HG03135 (cell line): Measurements from ENCODE around the gene BTBD9.

ENCODE experiments used
- ATAC-seq: cut with Tn5 transposase; IDR thresholded peaks from one replicate; pipeline ENCODE4 v1.9.1; 2021; ENCODE audit warnings: mild to moderate bottlenecking, moderate library complexity; ENCODE audit not compliant: unreplicated experiment

The BTBD9 gene

GRCh38 chr6:38603496-38603895, 36.2 kb downstream of the BTBD9 start:
- no peak for ATAC-seq

DNA sequence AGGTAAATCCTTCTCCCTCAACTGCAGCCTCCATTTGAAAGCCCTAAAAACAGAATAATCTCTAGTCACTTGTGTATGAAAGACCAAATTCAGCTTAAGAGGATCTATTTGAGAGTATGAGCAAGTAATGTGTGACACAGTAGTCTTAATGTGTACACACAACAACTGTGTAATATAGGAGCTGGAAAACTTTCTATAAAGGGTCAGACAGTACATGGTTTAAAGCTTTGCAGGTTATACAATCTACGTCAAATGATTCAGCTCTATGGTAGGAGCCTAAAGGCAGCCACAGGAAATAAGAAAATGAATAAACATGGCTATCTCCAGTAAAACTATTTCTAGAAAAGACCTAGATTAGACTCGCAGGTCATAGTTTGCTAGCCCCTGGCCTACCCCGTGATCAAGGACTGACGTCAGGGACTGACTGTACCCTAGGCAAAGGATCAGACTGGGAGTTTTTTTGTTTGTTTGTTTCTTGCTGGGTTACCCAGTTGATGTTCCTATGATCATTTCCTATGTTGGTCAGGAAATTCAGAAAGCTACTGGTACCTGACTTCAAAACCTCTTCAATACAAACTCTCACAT, 39.7 kb downstream of the BTBD9 start:
- no peak for ATAC-seq

- ATAC-seq, result no peak
Measured at GRCh38 chr6:38599261-38599660, 40.5 kb downstream of the BTBD9 start.

- no peak for ATAC-seq
Measured at GRCh38 chr6:38593998-38594665, 45.6 kb downstream of the BTBD9 start.

DNA sequence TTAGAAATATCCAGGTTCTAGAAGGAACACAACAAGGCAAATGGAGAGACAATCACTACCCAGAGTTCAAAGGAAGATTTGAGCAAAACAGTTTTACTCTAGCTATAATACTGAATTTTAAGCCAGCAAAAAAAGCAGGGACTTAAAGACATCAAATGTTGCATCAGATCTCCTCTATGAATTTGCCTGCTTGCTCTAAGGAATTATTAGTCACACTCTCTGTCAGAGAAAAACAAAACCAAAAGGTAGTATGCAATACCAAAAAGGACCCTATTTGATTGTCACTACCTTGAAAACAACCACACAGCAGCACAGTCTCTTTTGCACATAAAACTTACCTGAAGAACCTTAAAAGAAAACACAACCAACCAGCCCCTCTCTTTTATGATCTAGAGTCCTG, 46.3 kb downstream of the BTBD9 start:
- no peak for ATAC-seq

DNA sequence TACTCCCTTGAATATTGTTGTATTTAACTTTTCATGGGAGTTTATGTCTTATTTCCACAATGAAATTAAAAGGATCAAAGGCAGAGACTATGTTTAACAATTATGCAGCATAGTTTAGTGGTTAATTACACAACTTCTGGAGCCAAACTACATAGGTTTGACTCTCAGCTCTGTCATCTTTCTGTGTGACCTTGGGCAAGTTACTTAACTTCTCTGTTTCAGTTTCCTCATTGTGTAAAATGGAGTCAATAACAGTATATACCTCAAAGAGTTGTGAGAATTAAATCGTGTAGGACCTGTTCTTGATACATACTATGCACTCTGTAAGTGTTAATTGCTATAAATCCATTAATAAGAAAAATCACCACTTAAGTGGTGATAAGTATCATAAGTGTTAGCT, 48.3 kb downstream of the BTBD9 start:
- no peak for ATAC-seq

GRCh38 chr6:38589367-38589720, 50.4 kb downstream of the BTBD9 start:
- no peak for ATAC-seq

- no peak for ATAC-seq
Measured at GRCh38 chr6:38588631-38589366, 50.9 kb downstream of the BTBD9 start.

- no peak for ATAC-seq
Measured at GRCh38 chr6:38587766-38588362, 51.9 kb downstream of the BTBD9 start.

DNA sequence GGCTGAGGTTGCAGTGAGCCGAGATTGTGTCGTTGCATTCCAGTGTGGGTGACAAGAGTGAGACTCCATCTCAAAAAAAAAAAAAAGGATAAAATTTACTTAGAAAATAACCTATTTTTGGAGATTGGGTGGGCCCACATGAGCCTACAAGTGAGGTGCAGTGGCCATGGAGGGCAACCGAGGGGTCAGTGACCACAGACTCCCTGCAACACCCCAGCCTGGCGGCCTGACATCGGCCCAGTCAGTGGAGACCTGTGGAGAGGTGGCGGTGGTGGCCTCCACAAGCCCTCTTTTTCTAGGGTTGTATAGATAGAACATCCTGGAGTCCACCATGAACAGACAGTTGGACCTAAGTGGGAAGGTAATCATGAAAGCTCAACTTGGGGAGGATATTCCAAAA, 52.7 kb downstream of the BTBD9 start:
- ATAC-seq, result no peak

DNA sequence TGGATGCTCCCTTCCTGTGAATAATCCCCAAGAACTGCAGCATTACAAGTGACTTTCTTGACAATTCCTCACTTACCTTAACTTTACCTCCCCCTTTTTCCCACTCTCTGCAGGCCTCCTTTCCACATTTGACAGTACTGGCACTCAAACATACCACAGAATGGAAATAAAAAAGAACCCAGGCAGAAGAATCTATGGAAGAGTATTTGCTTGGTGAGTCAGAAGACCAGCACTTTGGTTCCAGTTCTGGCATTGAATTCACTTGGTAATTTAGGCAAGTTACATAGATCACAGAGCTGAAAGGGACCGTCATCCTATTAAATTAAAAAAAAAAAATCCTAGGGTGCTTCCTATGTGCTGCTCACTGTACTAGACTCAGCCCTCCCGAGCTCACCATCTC, 55.0 kb downstream of the BTBD9 start:
- ATAC-seq, result no peak

DNA sequence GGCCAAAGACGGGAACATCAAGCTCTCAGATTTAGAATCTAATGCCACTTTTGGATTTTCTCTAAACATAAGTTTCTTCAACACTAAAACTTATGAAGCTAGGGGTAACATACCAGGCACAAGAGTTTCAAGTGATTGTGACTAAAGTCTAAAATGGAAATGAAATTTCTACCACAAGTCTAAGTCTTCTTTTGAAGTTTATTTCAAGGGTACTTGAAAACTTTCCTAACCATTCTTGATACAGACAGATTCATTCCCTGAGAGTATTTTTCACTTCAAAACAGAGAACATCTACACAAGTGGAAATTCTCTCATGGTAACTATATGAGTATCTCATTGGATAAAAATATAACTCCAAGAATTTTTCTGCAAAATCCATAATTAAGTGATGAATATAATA, 56.2 kb downstream of the BTBD9 start:
- no peak for ATAC-seq

GRCh38 chr6:38580030-38580429, 59.7 kb downstream of the BTBD9 start:
- no peak for ATAC-seq

GRCh38 chr6:38579010-38579628, 60.6 kb downstream of the BTBD9 start:
- ATAC-seq, result no peak

- no peak for ATAC-seq
Measured at GRCh38 chr6:38578075-38578474, 61.7 kb downstream of the BTBD9 start.

GRCh38 chr6:38577492-38577891, 62.2 kb downstream of the BTBD9 start:
- ATAC-seq, result no peak

- no peak for ATAC-seq
Measured at GRCh38 chr6:38573801-38574395, 65.8 kb downstream of the BTBD9 start.

- ATAC-seq, result peak; percentile 68
Measured at GRCh38 chr6:38572186-38572813, 67.4 kb downstream of the BTBD9 start.

DNA sequence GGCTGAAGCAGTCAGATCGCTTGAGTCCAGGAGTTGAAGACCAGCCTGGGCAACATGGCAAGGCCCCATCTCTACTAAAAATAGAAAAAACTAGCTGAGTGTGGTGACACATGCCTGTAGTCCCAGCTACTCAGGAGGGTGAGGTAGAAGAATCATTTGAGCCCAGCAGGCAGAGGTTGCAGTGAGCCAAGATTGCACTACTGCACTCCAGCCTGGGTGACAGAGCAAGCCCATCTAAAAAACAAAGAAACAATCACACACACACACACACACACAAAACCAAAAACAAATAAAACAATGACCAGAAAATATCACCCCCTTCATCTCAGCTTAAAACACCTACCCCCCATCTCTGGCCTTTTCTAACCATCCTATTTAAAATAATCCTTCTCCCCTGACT, 68.0 kb downstream of the BTBD9 start:
- no peak for ATAC-seq

GRCh38 chr6:38570750-38571149, 69.0 kb downstream of the BTBD9 start:
- no peak for ATAC-seq

GRCh38 chr6:38567436-38567835, 72.3 kb downstream of the BTBD9 start:
- no peak for ATAC-seq
